Peyer's patch (tissue), 4 donors: ENCODE data around the gene CTNNBL1.

Experiments
- POLR2A ChIP-seq, 2 donors: fragments of 450-650 bp; IDR thresholded peaks; one replicate each; pipeline ENCODE4 v1.5.1; 2017; ENCODE audit warnings: antibody characterized with exemption in 2 of 2, mild to moderate bottlenecking in 2 of 2, moderate library complexity in 2 of 2
- TF ChIP-seq, protein P1 (sequence below), 6 experiments: fragments of 450-650 bp in 4 of 6; fragments of 200-600 bp in 2 of 6; sonication (generic) in 1 of 6; IDR thresholded peaks; one replicate each; pipeline ENCODE4 v1.5.1; 2017 to 2019; ENCODE audit warnings: antibody characterized with exemption in 6 of 6, mild to moderate bottlenecking in 3 of 6, moderate library complexity in 1 of 6

DNA sequence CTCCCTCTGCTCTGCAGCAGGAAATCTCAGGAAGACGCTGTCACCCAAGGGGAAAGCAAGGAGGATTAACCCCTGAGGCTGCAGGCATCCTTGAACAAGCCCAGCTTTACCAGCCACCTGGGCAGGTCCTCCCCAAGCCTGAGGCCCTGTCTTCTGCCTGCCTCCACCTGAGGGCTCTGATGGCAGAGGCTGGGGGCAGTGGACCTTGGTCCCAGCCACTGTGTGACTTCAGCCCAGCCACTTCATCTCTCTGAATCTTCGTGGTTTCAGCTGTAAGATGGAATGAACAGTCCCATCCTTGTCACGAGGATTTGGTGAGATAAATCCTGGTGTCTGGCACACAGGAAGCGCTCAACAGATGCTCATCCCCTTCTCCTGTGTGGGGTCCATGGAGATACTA lies 200.6 kb downstream of the CTNNBL1 start:
- TF ChIP-seq, protein P1, sequence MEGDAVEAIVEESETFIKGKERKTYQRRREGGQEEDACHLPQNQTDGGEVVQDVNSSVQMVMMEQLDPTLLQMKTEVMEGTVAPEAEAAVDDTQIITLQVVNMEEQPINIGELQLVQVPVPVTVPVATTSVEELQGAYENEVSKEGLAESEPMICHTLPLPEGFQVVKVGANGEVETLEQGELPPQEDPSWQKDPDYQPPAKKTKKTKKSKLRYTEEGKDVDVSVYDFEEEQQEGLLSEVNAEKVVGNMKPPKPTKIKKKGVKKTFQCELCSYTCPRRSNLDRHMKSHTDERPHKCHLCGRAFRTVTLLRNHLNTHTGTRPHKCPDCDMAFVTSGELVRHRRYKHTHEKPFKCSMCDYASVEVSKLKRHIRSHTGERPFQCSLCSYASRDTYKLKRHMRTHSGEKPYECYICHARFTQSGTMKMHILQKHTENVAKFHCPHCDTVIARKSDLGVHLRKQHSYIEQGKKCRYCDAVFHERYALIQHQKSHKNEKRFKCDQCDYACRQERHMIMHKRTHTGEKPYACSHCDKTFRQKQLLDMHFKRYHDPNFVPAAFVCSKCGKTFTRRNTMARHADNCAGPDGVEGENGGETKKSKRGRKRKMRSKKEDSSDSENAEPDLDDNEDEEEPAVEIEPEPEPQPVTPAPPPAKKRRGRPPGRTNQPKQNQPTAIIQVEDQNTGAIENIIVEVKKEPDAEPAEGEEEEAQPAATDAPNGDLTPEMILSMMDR (IDR thresholded peaks at IDR 0.05): no peak
- no peak for TF ChIP-seq POLR2A (IDR thresholded peaks at IDR 0.05)
